NK-92 treated with Interleukin-12 subunit alpha and Interleukin-12 subunit beta, amount 100 ng/mL, for 24 hours (cell line): ENCODE data around the gene PCGF3.
"Not testable (repeated sequence)": the region's sequence is repeated elsewhere in the genome, so short reads cannot be mapped to it uniquely, and the experiment has no call there.

Source experiments
- DNase-seq: peaks from one replicate; lab custom pipeline; 2025; lab: John Stamatoyannopoulos, UW

PCGF3 gene

DNA sequence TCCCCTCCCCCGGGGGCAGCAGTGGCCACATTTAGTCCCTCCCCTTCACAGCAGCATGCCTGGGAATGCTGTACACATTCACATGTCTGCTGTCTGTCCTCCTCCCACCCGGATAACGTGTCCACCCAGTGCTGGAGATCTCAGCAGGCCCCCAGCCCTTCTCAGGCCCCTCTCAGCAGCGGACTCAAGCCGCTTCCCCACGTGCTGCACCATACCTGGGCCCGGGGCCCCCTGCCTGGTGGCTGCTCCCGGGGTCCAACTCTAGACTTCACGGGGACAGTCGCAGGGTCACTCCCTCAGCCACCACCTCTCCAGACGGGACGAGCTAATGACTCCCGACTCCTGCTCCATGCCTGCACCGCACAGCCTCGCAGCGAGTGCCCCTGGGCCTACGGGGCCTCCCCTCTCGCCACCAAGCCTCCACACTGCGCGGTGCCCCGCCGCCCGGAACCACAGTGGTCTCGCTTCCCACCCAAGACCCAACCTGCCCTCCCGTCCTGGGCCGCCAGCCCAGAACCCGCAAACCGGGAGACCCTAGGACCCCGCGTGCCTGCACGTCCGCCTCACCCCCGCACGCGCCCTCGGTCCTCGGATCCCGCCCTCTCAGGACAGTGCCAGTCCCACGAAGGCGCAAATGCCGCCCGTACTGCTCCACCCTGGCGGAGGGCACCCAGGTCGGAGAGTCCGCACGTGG, 1.3 kb upstream of the PCGF3 start:
- DNase-seq: no peak

GRCh38 chr4:704971-705277, 708 bp upstream of the PCGF3 start:
- DNase-seq: no peak

- DNase-seq: not testable (repeated sequence)
Measured at GRCh38 chr4:706083-706633, 526 bp downstream of the PCGF3 start.

GRCh38 chr4:706834-707598, 1.4 kb downstream of the PCGF3 start:
- no peak for DNase-seq

- DNase-seq: no peak
Measured at GRCh38 chr4:707929-708630, 2.4 kb downstream of the PCGF3 start.

- no peak for DNase-seq
Measured at GRCh38 chr4:708631-708933, 3.0 kb downstream of the PCGF3 start.

GRCh38 chr4:709348-709747, 3.7 kb downstream of the PCGF3 start:
- no peak for DNase-seq

- DNase-seq: no peak
Measured at GRCh38 chr4:710116-710515, 4.5 kb downstream of the PCGF3 start.

DNA sequence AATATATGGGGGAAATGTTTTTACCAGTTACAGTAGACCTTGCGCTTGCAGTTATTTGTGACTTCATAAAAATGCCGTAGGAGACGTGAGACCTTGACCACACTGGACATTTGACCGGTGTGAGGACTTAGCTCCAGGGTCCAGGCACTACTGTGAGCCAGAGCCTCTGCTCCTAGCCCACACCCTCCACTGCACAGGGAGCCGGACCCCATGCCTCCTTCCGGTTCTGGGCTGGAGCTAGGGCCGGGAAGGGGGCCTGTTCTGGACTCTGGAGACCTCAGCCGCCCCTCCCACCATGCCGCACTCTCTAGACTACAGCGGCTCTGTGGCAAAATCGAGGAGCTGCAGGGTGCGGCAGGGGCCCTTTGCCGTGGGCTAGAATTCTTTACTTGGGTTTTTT, 5.3 kb downstream of the PCGF3 start:
- DNase-seq: no peak

GRCh38 chr4:712093-712492, 6.5 kb downstream of the PCGF3 start:
- no peak for DNase-seq

GRCh38 chr4:712916-713632, 7.4 kb downstream of the PCGF3 start:
- no peak for DNase-seq

DNA sequence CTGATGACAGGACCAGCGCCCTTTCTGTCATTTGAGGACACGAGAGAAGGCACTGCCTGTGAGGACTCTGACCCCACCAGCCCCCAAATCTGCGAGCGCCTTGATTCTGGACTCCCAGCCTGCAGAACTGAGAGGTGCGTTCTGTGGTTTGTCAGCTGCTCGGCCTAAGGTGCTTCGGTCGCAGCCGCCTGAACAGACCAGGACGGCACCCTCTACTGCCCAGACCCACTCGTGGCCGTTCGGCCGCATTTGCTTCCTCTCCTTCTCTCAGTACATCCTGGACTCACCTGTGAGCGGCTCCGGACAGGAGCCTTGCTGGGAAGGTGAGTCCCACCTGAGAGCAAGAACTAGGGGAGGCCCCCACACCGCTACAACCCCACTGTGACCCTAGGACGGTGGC, 8.5 kb downstream of the PCGF3 start:
- no peak for DNase-seq

DNA sequence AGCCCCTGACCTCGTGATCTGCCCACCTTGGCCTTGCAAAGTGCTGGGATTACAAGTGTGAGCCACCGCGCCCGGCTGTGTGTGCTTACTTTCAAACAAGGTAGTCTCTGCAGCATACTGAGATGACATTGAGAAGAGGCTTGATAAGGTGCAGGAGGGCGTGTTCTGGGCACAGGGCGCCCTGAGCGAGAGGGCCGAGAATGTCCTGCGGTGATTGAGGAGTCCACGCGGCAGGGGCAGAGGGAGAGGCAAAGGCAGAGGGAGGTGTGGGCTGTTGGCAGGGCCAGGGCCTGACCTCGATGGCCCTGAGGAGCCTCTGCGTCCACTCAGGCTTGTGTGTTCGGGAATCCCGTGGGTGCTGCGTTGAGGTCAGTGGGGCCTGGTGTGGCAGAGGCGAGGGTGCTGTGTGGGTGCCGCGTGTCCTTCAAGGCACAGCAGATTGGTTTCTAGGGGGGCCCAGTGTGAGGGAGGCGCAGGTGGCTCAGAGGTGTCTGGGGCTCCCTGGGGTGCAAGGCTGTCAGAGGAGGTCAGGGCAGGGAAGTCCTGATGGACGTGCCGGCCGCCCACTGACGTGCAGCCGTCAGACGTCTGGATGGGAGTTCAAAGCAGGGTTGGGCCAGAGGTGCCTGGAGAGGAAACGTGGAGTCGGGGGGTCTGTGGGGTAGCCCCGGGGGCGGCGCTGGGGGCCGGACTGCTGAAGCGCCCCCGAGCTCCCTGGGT, 12.1 kb downstream of the PCGF3 start:
- DNase-seq: no peak

GRCh38 chr4:718460-718859, 12.8 kb downstream of the PCGF3 start:
- DNase-seq: no peak

- DNase-seq: no peak
Measured at GRCh38 chr4:720111-720860, 14.7 kb downstream of the PCGF3 start.

GRCh38 chr4:721261-722168, 15.9 kb downstream of the PCGF3 start:
- no peak for DNase-seq

GRCh38 chr4:722169-722725, 16.6 kb downstream of the PCGF3 start:
- no peak for DNase-seq

DNA sequence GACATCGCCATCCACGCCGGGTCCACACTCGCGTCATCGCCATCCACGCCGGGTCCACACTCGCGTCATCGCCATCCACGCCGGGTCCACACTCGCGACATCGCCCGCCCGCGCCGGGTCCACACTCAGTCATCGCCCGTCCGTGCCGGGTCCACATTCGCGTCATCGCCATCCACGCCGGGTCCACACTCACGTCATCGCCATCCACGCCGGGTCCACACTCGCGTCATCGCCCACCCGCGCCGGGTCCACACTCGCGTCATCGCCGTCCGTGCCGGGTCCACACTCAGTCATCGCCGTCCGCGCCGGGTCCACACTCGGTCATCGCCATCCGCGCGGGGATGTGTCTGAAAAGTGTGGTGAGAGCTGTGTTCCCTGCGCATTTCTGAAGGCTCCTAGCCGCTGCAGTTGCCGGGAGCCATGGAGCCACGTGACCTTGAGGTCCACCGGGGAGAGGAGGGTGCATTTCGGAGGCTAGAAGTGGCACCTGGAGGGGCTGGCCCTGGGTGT, 17.3 kb downstream of the PCGF3 start:
- no peak for DNase-seq

DNA sequence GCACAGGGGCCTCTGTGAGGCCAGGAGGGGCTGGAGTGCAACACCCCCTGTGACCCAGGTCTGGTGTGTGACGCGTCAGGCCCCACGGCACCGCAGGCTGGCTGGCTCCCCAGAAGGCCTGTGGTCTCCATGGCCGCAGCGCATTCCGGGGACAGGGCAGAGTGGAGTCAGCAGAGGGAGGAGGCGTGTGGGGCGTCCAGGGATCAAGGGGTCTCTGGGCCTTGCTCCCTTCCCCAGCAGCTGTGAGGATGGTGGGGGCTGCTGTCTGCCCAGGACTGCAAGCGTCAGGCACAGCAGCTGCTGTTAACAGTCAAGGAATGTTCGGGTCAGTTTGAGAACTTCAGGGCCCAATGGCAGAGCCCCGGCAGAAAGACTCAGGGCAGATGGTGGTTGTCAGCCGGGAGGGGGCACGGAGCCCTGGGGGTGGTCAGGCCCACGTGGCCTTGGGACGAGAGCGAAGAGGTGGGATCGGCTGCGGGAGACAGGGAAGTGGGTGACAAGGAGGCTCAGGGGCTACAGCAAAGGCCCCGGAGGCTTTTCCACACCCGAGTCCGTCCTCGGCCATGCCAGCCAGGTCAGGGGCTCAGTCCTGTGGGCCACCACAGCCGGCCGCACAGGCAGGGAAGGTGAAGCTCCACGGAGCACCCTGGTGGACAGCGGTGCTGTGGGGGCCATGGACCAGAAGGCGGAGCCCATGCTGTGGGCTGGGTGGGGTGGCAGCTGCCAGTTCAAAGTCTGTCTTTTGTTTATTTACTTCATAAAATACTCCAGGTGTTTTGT, 18.3 kb downstream of the PCGF3 start:
- no peak for DNase-seq
